Rectal smooth muscle tissue (tissue), 1 donor: Measurements from ENCODE around the gene GRIP2.

Experiments used
- H3K27ac ChIP-seq: one replicate; pipeline ENCODE4 v1.7.0; 2013; ENCODE audit warnings: low read depth, low read length, inconsistent platforms
- H3K27me3 ChIP-seq: one replicate; pipeline ENCODE4 v1.7.0; 2013; ENCODE audit warnings: low read length; ENCODE audit not compliant: control insufficient read depth, insufficient read depth
- H3K36me3 ChIP-seq: one replicate; pipeline ENCODE4 v1.7.0; 2013; ENCODE audit warnings: low read length; ENCODE audit not compliant: control insufficient read depth, insufficient read depth
- H3K4me1 ChIP-seq: one replicate; pipeline ENCODE4 v1.7.0; 2013; ENCODE audit warnings: low read length; ENCODE audit not compliant: control insufficient read depth, insufficient read depth
- H3K4me3 ChIP-seq: one replicate; pipeline ENCODE4 v1.7.0; 2013; ENCODE audit warnings: low read length
- H3K9ac ChIP-seq: one replicate; pipeline ENCODE4 v1.7.0; 2013; ENCODE audit warnings: low read length

GRIP2 gene

DNA sequence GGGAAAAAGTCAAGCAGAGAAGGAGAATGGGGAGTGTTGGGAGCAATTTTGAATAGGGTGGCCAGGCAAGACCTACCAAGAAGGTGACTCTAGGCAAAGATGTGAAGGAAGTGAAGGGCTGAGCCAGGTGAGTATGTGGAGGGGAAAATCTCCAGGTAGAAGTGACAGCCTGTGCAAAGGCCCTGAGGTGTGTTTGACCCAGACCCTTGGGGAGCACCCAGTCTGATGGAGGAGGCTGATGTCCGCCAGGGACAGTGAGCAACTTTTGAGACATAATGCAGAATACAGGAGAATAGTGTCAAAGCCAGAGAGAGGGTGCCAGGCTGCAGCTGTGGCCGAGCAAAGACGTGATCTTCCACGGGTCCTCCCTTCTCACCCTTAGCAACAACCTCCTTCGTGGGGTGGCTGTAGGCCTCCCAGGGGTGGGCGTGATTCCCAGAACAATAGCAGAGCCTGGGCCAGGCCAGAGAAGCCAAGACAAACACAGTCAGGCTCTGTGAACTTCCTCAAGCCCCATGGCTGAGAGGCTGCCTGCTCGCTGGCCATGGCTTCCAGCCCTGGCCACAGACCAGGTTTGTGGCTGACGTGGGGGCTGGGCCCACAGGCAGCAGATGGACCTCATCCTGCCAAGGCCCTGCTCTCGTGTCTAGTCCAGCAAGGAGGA lies 79.7 kb downstream of the GRIP2 start:
- H3K4me3 ChIP-seq = no peak overlapping the region
- no peaks in the 10 kb centered on the region for H3K4me1 ChIP-seq
- no peak overlapping the region for H3K27ac ChIP-seq
- no peaks in the 10 kb centered on the region for H3K27me3 ChIP-seq
- peaks cover 2% of the 10 kb centered on the region for H3K36me3 ChIP-seq
- H3K9ac ChIP-seq = no peak overlapping the region

DNA sequence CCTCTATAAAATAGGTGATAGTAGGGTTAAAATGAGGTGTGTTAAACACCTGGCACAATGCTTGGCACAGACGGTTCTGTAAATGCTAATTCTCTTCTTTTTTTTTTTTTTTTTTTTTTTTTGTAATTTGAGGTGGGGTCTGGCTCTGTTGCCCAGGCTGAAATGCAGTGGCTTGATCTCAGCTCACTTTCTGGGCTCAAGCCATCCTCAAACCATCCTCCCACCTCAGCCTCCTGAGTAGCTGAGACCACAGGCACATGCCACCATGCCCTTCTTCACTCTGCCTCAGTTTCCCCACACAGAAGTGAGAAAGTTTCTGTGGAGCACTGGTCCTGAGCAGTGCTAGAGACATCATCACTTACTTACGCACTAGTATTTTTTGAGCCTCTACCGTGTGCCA lies 80.4 kb downstream of the GRIP2 start:
- no peak overlapping the region for H3K9ac ChIP-seq
- H3K36me3 ChIP-seq = peaks cover 2% of the 10 kb centered on the region
- no peaks in the 10 kb centered on the region for H3K4me1 ChIP-seq
- no peaks in the 10 kb centered on the region for H3K27me3 ChIP-seq
- H3K4me3 ChIP-seq = no peak overlapping the region
- no peak overlapping the region for H3K27ac ChIP-seq

DNA sequence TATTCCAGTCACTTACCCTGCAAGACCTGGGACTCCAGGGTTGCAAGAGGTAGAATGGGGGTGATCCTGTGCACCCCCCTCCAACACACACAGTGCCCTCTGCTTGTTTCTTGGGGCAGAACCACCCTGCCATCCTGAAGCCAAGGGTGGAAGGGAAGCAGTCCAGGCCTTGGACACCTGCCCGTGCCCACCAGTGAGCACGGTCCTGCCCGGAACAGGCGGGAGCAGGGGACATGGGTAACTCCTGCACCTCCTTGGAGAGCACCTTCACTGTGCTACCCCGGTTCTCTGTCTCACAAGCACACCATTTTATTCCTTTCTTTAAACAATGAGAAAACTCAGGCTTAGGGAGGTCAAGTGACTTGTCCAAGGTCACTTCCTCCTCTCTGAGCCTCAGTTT lies 80.8 kb downstream of the GRIP2 start:
- H3K36me3 ChIP-seq = peaks cover 2% of the 10 kb centered on the region
- H3K4me1 ChIP-seq = no peaks in the 10 kb centered on the region

DNA sequence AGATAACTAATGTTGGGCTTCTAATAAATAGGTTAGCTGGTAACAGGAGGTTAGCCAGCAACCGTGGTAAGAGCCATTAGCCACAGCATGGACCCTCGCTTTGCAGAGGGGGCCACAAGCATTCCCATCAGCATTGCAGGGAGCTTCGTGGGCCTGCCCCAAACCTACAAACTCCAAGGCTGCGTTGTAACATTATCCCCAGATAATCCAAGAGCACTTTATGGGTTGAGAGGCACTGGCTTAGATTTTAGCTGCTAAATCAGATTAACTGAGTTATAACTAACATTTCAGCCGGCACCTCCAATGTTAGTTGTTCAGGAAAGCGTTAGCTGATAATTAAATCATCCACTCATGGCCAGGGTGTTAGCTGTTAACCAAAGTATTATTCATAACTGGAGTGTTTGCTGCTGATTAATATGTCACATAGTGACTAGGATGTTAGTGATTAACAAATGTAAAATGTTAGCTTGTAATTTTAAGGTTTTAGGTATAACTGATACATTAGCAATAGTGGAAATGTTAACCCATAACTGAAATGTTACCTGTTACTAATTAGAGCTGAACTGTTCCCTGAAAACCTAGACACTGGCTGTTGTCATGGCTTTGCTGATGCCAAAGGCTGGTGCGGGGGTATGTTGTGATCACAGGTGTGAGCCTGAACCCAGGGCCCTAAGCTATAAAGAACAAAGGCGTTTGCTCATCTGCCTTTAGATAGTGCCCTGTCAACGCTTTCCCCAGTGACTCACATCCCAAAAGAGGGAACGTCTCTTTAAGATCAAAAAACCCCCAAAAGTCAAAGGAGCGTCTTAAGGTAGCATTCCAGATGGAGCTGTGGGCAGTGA lies 81.5 kb downstream of the GRIP2 start:
- peaks cover 2% of the 10 kb centered on the region for H3K36me3 ChIP-seq
- no peak overlapping the region for H3K27ac ChIP-seq
- H3K27me3 ChIP-seq = no peaks in the 10 kb centered on the region
- H3K4me3 ChIP-seq = no peak overlapping the region
- H3K9ac ChIP-seq = no peak overlapping the region
- peaks cover 4% of the 10 kb centered on the region for H3K4me1 ChIP-seq

More for the DNA sequence above, 80.8 kb downstream of the GRIP2 start:
- Histone ChIP-seq H3K4me3 (no peak overlapping the region), H3K27me3 (no peaks in the 10 kb centered on the region), H3K9ac (no peak overlapping the region), H3K27ac (no peak overlapping the region)

DNA sequence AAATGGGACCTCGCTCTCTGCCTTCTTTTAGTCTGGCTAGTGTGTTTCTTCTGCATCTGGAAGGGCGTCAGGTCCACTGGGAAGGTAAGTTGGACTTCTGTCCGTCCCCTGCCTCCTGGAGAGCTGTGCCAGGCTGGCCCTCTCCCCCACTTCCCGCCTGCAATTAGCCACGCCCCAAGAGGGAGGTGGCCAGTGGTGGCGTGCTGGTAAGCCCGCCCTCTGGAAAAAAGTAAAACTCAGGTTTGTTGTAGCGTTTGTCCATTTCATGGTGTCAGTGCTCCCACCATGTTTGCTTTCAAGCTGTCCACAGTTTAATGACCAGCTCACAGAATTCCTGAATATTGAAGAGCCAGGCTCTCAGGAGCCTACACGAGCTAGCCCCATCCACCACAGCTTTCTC lies 82.1 kb downstream of the GRIP2 start:
- Histone ChIP-seq H3K36me3 (peaks cover 1% of the 10 kb centered on the region), H3K9ac (no peak overlapping the region), H3K27me3 (no peaks in the 10 kb centered on the region), H3K4me1 (peaks cover 8% of the 10 kb centered on the region), H3K4me3 (no peak overlapping the region), H3K27ac (no peak overlapping the region)

DNA sequence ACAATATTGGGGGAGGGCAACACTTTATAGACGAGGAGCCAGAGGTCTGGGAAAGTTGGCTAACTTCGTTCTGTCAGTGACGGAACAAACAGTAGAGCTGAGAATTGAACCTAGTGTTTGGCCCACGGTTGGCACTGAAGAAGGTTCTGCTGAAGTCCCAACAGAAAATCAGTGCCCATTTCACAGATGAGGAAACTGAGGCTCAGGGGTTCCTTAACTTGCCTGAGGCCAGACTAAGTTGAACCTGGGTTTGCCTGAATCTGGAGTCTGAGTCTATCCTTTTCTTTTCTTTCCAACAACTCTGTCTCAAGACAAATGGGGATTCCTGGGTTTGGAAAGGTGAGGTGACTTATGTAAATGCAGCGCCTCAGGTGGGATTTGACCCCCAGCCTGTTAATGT lies 82.7 kb downstream of the GRIP2 start:
- no peak overlapping the region for H3K27ac ChIP-seq
- peaks cover 12% of the 10 kb centered on the region for H3K4me1 ChIP-seq
- no peaks in the 10 kb centered on the region for H3K27me3 ChIP-seq
- no peak overlapping the region for H3K9ac ChIP-seq
- H3K36me3 ChIP-seq = no peaks in the 10 kb centered on the region
- no peak overlapping the region for H3K4me3 ChIP-seq

DNA sequence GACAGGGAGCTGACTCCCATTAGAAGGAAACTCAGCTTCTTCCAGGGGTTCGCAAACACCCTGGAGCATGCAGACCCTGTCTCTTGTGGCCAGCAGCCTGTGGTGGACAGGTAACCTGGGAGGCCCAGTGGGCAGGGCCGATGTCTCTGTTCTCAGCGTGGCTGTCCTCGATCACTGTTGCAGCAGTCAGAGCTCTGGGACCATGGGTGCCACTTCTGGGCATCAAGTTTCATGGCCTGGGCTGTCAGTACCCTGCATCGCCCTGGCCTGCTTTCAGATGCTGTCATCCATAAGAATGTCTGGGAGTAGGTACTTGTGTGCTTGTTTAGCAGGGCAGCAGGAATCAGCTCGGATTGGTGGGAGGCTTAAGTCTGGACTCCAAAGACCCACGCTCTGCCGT lies 83.3 kb downstream of the GRIP2 start:
- Histone ChIP-seq H3K9ac (no peak overlapping the region), H3K4me3 (no peak overlapping the region), H3K27ac (no peak overlapping the region), H3K36me3 (no peaks in the 10 kb centered on the region), H3K4me1 (peaks cover 19% of the 10 kb centered on the region), H3K27me3 (no peaks in the 10 kb centered on the region)

DNA sequence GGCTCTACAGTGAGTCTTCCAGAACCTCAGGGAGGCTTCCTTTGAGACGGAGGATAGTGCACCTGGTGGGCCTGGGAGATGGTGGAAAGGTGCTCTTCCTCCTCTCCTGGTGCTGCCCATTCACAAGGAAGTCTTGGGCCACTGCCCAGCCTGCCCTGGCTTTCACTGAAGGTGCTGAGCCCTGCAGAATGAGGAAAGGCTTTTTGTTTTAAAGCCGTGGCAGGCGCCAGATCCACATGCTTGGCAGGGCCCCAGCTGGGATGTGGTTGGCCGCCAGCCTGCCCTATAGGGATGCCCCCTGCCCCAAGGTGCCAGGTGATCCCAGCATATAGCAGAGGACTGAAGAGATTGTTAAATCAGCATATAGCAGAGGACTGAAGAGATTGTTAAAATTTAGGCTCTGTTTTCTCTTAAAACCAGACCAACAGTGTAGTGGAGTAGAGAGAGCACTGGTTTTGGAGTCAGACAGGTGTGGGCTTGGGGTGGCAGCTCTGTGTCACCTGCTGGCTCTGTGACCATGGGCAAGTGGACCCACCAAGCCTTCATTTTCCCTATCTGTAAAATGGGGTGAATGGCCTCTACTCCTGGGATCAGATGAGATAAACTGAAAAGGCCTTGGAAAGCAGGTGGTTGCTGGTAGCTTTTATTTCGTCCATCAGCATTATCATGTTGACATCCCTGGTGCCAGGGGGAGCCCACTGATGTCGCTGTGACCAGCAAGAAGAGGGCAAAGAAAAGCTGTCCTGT lies 84.4 kb downstream of the GRIP2 start:
- Histone ChIP-seq H3K9ac (no peak overlapping the region), H3K4me3 (no peak overlapping the region), H3K27me3 (no peaks in the 10 kb centered on the region), H3K27ac (no peak overlapping the region), H3K4me1 (peaks cover 24% of the 10 kb centered on the region), H3K36me3 (no peaks in the 10 kb centered on the region)

DNA sequence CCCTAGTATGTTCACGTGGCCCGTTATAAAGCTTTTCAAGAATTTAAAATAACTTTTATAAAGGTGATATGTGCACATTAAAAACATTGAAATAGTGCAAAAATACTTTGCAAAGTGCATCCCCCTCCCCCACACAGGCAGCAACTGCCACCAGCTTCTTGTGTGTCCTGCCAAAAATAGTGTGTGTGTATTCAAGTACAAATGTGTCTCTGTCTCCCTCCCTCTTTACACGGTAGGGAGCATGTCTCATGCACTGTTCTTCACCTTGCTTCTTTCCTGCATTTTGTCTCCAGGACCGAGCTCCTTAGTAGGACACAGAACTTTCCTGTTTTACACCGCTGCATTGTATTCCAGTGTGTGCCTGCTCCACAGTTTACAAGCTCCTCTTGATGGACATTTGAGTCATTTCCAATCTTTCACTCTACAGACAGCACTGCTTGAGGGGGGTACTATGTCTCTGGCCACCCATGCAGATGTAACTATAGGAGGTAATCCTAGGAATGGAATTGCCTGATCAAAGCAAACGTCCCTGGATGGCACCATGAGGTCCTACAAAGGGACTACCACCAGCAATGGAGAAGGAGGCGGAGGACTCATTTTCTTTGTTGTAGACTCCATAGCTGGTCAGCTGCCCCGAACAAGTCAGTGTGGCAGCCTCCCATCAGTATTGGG lies 85.4 kb downstream of the GRIP2 start:
- peaks cover 24% of the 10 kb centered on the region for H3K4me1 ChIP-seq
- no peak overlapping the region for H3K9ac ChIP-seq
- H3K27ac ChIP-seq = no peak overlapping the region
- no peak overlapping the region for H3K4me3 ChIP-seq
- no peaks in the 10 kb centered on the region for H3K36me3 ChIP-seq
- H3K27me3 ChIP-seq = no peaks in the 10 kb centered on the region

DNA sequence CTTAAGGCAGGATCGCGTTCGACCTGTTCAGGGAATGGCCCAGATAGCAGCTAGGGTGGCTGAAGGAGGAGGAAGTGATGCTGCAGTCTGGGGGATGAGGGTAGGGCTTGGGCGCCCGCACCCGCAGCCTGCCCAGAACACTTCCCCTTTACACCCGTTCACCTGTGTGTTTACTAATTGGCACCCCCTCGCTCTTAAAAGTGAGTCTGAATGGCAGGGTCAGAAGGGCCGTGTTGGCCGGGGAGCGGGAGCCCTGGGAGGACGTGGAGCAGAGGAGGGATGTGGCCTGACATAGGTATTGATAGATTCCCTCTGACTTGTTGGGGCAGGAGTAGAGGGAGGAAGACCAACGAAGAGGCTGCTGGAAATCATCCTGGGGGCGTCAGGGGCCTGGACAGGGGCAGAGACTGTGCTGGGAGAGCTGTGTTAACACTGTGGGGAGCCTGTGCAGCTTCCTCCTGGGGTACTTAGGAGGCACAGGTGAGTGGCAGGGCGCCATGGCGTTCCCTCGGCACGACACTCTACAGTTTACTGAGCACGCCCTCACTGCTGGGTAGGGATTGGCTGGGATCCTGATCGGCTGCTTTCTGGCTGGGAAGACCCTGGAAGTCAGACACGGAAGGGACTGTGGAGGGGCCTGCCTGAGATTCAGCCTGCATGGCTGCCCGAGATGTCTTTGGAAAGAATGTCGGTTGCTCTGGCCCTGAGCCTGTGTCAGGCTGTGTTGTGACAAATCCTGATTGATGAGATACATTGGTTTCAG lies 86.1 kb downstream of the GRIP2 start:
- Histone ChIP-seq H3K9ac (no peak overlapping the region), H3K27ac (peak overlapping the region; percentile 80)

DNA sequence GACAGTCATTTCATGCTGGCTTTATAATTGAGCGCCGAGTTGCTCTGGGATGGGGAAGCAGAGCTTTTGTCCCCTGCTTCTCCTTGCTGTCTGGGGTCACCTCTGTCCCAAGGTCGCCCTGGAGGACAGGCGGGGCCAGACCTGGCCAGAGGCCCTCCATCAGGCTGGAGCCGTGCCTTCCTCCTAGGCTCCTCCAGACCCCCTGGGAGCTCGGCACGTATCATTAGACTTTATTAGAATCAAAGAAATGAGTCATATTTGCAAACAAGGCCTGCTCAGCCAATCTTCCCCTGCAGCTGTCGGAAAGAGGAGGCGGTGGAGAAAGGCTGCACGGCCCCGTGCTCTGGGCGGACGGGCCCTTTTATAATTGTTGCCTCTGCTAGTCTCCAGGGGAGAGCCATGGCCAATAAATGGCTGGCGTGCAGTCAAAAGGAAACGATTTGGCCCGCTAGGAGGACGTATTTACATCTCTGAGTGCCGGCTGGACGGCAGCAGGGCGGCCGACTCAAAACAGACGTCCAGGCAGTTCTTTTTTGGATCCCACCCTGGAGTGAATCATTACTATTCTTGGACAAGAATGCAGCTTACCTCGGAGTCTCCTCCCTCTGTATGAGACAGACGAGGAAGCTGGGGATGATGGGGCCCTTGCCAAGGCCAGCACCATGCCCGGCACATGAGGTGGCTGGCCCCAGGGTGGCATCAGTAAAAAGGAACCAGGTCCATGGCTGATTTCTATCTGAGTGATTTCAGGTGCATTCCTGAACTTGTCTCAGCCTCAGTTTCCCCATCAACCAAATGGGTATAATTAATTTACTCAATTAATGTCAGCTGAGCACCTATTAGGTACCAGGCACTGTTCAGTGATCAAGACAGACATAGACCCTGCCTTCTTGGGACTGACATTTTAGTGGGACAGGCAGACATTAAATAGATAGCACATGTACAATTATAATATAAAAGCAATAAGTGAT lies 87.1 kb downstream of the GRIP2 start:
- Histone ChIP-seq H3K4me1 (peaks cover 24% of the 10 kb centered on the region), H3K9ac (no peak overlapping the region), H3K36me3 (no peaks in the 10 kb centered on the region), H3K27ac (peak overlapping the region; percentile 80), H3K27me3 (no peaks in the 10 kb centered on the region), H3K4me3 (peak overlapping the region; percentile 30)

More for the DNA sequence above, 86.1 kb downstream of the GRIP2 start:
- Histone ChIP-seq H3K4me3 (no peak overlapping the region), H3K4me1 (peaks cover 24% of the 10 kb centered on the region), H3K36me3 (no peaks in the 10 kb centered on the region), H3K27me3 (no peaks in the 10 kb centered on the region)
